IMR-90 (cell line): ENCODE data around the gene PRMT5. TPM values are rescaled to one million over a fixed set of nuclear protein-coding genes. Genes with fewer than 3 reads are reported as not detected.

Source experiments
- MAFK ChIP-seq: IDR thresholded peaks from 2 replicates; pipeline ENCODE4 v1.6.1; 2012; ENCODE audit warnings: low read depth, low read length, improper control_type of control experiment
- MXI1 ChIP-seq: IDR thresholded peaks from 2 replicates; pipeline ENCODE4 v1.6.1; 2012; ENCODE audit warnings: low read depth, mild to moderate bottlenecking, low read length, moderate library complexity, borderline replicate concordance
- RCOR1 ChIP-seq: IDR thresholded peaks from 2 replicates; pipeline ENCODE4 v1.6.1; 2012; ENCODE audit warnings: mild to moderate bottlenecking, low read length, improper control_type of control experiment; ENCODE audit not compliant: insufficient replicate concordance
- polyA plus RNA-seq, 3 experiments: library from polyadenylated mRNA; depleted of rRNA; stranded (reverse); fragments of >200 nt; gene quantifications; 2 replicates each; pipeline ENCODE4 v1.2.3, GENCODE V29; 2012; ENCODE audit warnings: low replicate concordance in 1 of 3
- total RNA-seq: library from RNA; depleted of rRNA; stranded (reverse); fragments of >200 nt; gene quantifications from 2 replicates; pipeline ENCODE4 v1.2.3, GENCODE V29; 2012

Gene PRMT5
- total and polyA plus RNA-seq, 2 of the 4 experiments (the other 2 are of a cell fraction) = 99.3 to 136 TPM

GRCh38 chr14:22872833-22873520, 56.2 kb downstream of the PRMT5 start (continued):
- TF ChIP-seq MXI1 = no peak
- TF ChIP-seq RCOR1 = no peak
- no peak for TF ChIP-seq MAFK
